HK-2 (cell line): Measurements from ENCODE around the gene ITGA6.

Source experiments
- DNase-seq: peaks from one replicate; pipeline ENCODE4 v3.0.0-alpha.2; 2018; ENCODE audit not compliant: unreplicated experiment

The ITGA6 gene

DNA sequence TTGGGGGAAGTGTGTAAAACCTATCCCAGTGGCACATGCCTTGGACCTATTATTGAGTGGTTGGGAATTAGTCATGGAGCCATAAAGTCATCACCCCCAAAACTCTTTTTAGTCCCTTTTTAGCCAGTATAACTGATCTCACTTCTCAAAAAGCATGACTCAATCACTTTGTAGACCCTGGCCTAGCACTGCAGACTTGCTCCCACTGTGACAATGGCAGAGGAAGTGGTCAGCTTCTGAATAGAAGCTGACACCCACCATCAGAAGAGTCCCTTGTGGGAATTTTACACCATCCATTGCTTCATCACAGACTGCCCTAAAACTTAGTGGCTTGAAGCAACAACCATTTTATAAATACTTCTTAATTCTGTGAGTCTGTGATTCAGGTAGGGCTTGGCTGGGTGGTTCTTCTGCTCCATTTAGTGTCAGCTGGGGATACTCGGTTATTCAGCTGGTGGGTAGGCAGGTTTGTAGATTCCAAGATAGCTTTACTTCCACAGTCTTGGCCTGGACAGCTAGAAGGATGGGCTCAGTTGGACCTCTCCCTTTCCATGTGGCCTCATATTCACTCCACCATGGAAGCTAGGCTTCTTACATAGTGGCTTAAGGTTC is 10.8 kb upstream of the ITGA6 start:
- no peak for DNase-seq

DNA sequence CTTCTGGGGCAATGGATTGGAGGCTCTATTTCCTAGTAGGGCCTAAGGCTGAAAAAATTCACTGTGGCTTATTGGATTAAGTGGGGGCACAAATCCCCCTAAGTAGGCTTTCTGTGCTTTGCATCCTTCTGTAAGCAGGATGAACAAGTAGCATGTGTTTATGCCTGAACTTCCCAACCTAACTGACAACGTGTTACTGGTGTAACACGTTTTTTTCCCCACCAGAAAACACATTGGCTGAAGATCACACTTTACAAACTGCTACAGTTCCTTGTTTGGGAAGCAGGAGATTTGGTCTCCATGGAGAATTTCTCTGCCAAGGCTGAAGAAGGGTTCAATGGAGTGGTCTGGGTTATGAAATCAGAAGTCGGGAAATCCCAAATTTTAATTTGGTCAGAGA is 7.2 kb upstream of the ITGA6 start:
- DNase-seq = no peak

DNA sequence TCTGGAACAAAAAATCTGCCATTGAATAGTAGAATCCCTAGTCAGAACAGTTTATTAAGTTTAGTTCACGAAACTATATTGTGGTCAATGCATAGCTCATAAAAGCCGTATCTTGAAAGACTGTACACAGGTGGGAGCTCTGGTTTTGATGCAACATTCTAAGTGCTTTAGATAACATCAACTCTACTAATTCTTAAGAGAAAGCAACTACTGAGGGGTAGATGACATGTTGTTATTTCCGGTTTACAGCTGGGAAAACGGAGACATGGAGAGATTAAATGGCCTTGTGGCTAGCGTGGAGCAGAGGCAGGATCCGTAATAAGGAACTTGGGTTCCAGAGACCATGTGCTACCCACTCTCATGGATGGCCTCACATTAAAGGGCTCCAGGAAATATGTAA is 4.2 kb upstream of the ITGA6 start:
- DNase-seq = no peak

DNA sequence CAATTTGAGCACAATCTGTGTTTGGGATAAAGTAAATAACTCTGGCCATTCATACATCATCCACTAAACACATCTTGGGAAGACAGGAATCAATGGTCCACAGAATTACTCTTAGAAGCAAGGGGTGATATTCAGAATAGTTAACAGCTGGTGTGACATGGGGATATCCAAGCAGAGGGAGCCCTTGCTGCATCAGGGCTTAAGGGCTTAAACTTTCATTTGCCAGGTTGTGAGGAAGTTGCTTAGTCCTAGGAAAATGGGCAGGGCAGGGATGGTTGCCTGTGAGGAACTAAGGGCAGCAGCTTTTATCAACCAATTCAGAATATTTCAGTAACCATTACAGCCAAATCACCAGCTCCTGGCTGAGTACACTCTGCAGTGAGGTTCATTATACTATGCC is 2.0 kb upstream of the ITGA6 start:
- no peak for DNase-seq

DNA sequence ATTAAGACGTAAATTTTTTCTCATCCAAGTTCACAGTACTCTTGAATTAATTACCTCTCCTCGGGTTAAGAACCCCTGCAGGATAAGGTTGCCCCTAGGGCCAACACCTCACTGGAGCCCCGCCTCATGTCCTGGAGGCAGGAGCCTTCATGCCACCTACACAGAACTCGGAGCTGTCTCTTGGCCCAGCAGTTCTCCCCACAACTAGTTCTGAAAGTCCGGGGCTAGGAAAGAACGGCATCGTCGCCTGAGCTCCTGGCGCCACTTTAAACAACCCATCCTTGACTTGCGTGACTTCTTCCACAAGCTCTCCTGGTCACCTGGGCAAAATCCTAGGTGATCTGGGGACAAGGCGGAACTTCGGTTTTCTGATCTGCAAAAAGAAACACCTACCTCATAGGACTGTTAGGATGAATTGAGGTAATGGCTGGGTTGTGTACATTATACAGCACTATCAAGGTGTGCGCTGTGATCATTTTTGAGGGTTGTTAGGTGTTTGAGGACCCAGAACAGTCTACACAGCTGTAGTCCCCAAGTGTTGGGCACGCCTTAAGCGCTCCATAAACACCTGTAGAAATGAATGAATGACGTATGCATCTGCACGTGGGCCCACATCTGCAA is 641 bp upstream of the ITGA6 start:
- no peak for DNase-seq

DNA sequence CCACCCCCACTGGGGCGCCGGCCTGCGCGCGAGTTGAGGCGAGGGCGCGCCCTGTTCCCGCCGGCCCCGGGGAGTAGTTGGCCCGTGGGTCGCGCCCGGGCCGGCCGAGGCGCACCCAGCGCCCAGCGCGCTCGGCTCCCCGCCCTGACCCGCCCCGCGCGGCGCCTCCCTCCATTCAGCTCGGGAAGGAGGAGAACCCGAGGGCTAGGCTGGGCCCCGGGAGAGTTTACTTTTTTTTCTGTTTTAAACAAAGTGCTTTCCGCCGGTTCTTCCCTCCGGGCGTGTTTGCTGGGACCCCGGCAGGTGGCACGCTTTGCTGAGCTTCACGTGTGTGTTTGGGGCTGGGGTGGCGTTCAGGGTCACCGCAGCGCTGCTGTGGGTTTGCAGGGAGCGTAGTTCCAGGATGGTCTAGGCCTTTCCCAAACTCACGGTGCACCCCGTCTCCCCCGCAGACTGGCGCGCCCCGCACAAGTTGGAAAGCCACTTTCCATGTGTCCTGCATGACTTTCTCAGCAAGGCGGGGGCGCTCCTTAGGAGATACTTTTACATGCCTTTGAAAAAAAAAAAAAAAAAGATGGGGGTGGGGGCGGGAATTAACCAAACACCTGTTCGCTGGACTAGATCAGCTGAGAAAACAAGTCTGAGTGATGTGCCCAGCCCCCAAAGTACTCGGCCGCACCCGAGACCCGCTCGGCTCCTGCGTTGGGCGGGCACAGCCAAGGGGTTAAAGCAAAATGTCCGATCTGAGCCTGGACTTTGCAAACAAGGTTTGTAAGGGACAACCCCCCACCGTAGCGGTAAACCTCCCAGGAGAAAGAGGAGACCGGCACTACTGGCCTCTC is 825 bp downstream of the ITGA6 start:
- no peak for DNase-seq

DNA sequence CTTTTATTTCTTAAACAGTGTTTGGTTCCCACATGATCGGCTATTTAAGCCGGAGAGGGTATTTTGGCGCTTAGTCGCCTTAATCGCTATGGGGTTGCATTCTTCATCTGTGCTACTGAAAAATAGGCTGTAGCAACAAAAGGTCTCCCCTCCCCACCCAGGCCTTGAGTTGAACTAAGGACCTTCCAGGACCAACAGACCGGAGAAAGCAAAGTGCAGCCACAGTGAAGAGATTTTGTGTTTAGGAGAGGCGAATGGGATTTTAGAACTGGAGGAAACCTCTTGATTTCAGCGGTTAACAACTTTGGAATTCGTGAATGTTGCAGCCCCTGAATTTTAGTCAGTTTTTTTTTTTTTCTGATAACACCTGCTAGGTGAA is 1.4 kb downstream of the ITGA6 start:
- DNase-seq = no peak

DNA sequence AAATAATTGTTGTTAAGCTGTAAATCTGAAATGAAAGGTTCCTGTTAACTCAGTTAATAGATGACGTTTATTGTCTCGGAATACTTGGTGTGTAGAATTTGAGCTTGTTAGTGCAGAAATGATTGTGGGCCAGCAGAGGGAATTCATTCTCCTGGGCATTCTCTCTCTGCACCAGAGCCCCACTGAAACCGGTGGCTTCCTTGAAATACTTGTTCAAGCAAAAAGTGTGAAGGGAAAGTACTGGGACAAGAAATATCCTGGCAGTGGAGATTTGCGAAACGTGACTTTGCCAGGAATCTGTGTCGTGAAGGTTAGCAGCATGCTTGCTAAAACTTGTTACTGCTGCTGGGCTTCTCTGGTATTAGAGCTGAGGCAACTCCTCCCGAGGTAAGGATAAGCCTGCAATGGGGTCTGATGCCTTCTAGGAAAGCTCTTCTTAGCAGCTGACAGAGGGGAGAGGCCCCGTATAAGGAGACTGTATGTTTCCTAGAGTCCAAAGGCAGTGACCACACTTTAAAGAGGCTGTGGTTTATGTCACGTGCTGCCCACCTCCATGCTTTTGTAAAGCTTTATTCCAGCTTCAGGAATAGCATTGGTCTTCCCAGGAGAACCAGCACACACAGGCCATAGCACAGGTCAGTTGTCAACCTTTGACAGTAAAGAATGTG is 2.0 kb downstream of the ITGA6 start:
- no peak for DNase-seq

DNA sequence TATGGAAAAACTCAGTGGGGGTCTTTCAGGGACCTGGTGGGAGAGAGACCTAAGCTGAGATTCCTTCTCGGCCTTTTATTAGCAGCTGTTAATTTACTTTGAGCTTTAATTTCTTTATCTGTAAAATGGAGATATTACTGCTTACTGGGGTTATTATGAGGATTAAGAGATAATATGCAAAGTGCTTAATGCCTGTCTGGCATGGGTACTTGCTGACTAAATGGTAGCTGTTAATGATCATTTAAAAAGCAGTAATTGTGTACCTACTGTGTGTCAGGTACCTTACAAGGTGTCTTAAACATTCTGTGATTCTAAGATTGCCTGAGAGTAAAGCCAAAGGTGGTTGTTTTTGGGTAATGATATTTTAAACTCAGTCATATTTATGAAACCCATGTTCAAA is 2.6 kb downstream of the ITGA6 start:
- DNase-seq = no peak

DNA sequence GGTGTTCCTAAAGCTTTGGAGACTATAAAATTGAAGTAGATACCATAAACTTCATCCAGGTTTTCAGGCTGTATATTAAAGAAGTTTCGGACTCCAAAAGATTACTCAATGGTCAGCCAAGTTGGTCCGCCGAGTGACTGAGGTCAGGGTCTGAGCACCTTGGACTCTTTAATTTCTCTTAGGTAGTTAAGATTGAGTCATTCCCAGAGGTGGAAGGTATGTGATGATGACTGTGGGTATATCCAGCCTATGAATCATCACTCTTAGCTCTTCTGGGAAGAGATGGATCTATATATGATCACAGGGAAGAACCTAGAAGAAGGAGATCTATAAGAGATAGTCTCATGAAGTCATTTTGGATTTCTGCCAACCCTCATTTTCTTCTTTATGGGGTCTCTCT is 3.3 kb downstream of the ITGA6 start:
- no peak for DNase-seq

DNA sequence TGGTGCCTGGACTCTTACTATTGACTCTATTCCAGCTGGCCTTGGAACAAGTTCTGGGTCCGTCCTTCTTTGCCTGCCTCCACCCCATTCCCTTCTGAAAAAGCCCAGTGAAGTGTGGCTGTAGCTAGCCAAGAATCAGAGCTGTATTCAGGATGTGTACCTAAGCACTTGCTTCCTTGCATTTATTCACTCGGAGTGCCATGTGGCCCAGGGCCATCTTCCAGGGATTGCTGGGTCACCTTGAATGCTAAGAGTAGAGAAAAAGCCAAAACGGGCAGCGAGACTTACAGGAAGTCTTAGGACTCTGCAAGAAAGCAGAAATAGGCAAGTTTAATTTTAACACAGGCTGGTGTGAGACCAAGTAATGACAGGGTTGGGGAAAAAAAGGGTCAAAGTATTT is 4.1 kb downstream of the ITGA6 start:
- DNase-seq = no peak

DNA sequence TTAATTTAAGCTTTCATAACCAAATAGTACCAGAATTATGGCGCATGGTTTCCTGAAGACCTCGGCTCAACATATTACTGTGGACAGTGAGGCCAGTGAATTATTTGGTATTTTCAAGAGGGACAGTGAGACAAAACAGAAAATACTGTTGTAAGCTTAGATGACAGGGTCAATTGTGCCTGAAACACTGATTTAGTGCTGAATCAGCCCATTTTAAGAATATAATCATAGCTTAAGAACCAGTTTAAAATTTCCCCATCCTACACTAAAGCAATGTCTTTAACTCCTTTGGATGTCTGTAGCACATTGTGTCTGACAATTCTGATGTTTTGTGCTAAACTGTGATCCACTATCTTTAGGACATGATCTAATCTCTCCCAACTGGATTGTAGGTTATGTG is 4.6 kb downstream of the ITGA6 start:
- DNase-seq = no peak

DNA sequence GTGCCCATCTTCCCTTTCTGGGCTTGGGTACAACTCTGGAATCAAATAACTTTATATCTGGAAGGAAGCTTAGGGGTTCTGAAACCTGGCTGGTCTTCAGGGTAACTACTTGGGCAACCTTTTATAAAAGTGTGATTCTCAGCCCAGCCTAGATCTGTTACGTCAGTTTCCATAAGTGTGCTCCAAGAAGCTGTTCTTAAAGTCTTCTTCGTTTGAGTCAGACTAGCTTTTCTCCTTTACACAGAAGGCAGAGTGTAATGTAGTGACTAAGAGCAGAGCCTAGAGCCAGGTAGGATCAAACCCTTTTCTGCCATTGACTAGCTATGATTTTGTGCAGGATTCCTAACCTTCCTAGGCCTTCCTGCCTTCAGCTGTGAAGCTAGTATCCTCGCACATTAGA is 5.8 kb downstream of the ITGA6 start:
- DNase-seq = no peak

DNA sequence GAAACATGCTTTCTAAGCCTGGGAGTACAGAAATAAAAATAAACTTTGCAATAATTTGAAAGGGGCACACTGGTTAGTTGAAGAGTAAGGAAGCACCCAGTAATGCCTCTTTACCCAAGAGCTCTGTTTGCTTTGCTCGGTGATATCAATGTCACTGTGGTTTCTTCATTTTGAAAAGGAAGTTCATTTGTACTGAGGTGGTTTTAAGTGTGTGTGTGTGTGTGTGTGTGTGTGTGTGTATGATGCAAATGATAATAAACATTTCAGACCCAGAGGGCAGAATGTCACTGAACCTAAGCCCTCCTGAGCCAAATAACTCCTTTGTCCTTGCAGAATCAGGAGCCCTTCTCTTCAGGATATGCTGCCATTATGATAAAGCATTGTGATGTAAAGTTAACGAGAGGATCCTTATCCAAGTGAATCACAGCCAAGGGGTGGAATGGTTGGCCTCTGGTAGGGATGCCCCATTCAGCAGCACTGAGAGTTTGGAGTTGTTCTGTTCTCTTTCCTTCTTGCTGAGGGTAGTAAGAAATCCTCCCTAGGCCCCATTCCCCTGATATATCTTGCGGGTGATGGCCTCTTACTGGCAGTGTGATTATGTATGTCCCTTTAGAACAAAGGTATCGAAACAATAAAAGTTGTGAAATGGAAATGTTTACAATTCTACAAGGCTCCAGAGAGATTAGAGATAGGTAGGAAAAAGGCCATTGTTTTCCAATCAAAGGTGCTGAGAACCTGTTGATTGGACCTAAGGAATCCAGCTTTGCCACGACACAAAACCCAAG is 7.6 kb downstream of the ITGA6 start:
- DNase-seq = no peak

DNA sequence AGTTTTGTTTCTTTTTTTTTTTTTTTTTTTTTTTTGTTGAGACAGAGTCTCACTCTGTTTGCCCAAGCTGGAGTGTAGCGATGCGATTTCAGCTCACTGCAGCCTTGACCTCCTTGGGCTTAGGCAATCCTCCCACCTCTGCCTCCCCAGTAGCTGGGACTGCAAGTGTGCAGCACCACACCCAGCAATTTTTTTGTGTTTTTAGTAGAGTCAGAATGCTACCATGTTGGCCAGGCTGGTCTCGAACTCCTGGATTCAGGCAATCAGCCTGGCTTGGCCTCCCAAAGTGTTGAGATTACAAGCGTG is 8.2 kb downstream of the ITGA6 start:
- no peak for DNase-seq

DNA sequence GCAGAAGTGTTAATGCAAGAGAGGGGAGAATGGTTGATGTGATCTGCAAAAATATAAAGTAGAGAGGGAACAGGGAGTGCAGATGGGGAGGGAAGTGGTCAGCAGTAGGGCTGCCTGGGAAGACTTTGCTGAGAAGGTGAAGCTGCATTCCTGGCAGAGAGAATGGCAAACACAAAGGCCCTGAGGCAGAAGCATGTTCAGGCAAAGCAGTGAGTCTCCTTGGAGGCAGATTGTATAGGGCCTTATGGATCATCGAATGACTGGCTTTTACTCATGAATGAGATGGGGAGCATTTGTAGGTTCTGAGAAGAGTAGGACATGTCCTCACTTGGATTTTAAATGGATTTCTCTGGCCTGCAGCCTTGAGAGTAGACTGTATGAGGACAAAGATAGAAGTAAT is 9.5 kb downstream of the ITGA6 start:
- DNase-seq = no peak

DNA sequence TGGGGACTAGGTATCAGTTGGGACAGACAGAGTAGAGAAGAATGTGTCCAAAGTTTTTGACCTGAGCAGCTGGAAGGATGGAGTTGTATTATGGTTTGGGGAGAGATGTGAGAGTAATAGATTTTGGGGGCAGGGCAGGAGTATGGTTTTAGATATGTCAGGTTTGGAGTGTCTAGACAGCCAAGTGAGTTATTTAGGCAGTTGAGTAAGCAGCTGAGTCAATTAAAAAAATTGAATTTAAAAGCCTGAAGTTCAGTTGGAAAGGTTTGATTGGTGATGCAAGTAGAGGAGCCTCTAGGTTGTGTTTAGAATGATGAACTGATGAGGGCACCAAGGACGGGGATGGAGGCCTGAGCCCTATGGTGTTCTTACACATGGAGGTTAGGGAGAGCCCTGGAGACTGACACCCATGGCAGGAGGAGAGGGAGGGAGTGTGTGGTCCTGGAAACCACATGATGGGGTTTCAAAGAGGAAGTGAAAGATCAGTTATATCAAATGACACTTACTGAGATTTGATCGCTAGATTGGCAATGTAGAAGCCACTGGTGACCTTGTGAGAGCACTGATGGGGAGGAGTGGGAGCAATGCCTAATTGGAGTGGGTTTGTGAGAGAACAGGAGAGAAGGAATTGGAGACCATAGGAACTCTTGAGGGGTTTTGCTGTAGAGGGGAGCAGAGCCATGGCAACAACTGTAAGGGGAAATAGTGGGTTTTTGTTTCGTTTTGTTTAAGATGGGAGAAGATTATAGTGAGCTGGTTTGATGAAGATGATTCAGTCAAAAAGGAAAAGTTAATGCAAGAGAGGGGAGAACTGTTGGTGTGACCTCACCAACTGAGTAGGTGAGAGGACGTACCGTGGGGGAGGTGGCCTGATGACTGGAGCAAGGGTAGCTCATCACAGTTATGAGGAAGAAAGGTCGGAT is 10.3 kb downstream of the ITGA6 start:
- DNase-seq = no peak

DNA sequence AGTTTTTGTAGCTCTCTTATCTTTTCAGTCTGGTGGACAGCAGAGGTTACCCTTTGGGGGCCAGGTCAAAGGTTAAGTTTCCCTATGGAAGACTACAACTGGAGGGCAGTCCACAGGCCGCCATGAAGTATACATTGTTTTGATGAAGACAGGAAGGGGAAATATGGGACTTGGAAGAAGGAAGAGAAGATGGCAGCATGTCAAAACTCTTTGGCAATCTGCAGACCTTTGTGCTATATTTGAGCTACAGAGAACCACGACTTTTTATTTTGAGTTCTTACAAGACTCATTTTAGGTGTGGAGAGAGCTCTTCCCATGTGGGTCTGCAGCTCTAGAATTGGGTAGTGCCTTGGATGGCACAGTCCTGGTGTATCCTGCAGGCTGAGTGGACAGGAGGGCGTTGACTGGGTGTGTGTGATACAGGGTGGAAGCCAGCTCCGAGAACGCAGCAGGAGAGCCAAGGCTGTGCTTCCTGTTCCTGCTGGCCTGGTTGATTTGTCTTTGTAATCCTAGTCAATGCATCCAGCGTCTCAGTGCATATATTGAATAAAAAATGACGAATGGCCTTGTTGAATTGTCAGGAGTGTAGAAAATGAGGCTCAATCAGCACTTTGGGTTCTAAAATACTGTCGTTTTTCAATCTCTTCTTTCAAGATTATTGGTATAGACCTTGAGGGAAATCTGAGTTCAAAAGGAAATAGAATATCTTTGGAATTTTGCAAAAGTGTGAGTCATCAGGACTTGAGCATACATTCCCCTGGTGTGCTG is 11.5 kb downstream of the ITGA6 start:
- DNase-seq = no peak

DNA sequence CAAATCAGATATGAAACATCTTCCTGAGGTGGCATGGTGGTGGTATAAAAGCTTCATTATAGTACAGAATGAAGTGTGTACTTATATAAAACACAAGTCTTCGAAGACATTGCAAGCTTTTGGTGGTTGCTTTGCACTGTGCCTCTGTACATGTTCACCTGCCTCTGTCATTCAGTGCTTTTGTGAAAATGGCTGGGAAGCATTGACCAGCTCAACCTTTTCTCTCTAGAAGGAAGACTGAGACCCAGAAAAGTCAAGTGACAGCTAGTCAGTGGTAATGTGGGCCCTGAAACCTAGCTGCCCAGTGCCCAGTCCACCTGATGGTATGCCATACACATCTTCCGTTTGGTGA is 12.1 kb downstream of the ITGA6 start:
- no peak for DNase-seq

DNA sequence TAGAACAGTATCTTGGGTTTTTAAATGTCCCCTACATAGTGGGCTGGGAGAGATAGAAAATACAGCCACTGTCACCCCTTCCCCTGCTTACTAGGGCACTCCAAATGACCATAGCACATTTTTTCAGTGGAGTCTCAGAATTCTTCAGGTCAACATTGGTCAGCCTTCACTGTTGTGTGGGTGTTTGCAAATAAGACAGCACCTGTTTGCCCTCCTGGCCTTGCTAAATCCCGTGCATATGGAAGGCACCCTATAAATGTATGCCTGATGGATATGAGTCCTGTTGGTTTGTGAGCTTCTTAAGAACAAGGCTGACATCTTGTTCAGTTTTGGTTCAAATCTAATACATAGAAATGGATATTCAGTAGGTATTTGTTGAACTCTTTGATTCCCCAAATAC is 12.5 kb downstream of the ITGA6 start:
- no peak for DNase-seq
